GM21423 (cell line): ENCODE measurements around the gene TEAD1.

Experiments used
- ATAC-seq: cut with Tn5 transposase; IDR thresholded peaks from one replicate; pipeline ENCODE4 v1.9.1; 2021; ENCODE audit warnings: mild to moderate bottlenecking, moderate library complexity; ENCODE audit not compliant: unreplicated experiment

Gene TEAD1

GRCh38 chr11:12684816-12685215 lies 10.6 kb downstream of the TEAD1 start:
- ATAC-seq = no peak

GRCh38 chr11:12685229-12685628 lies 11.0 kb downstream of the TEAD1 start:
- no peak for ATAC-seq

GRCh38 chr11:12686246-12687060 lies 12.2 kb downstream of the TEAD1 start:
- ATAC-seq = no peak

GRCh38 chr11:12687216-12687623 lies 13.0 kb downstream of the TEAD1 start:
- no peak for ATAC-seq

- ATAC-seq = no peak
Measured at GRCh38 chr11:12687740-12688139, 13.5 kb downstream of the TEAD1 start.

- ATAC-seq = no peak
Measured at GRCh38 chr11:12689029-12689755, 15.0 kb downstream of the TEAD1 start.

GRCh38 chr11:12690663-12691062 lies 16.4 kb downstream of the TEAD1 start:
- no peak for ATAC-seq

GRCh38 chr11:12691473-12691872 lies 17.3 kb downstream of the TEAD1 start:
- no peak for ATAC-seq

GRCh38 chr11:12692229-12693075 lies 18.2 kb downstream of the TEAD1 start:
- no peak for ATAC-seq

GRCh38 chr11:12693094-12693478 lies 18.9 kb downstream of the TEAD1 start:
- no peak for ATAC-seq

- no peak for ATAC-seq
Measured at GRCh38 chr11:12693479-12694182, 19.4 kb downstream of the TEAD1 start.

- ATAC-seq = no peak
Measured at GRCh38 chr11:12694183-12694531, 19.9 kb downstream of the TEAD1 start.

- no peak for ATAC-seq
Measured at GRCh38 chr11:12695221-12695794, 21.1 kb downstream of the TEAD1 start.

- no peak for ATAC-seq
Measured at GRCh38 chr11:12695873-12696272, 21.7 kb downstream of the TEAD1 start.

GRCh38 chr11:12696911-12697581 lies 22.8 kb downstream of the TEAD1 start:
- ATAC-seq = no peak

GRCh38 chr11:12698048-12698447 lies 23.8 kb downstream of the TEAD1 start:
- no peak for ATAC-seq

GRCh38 chr11:12701811-12702592 lies 27.8 kb downstream of the TEAD1 start:
- no peak for ATAC-seq

- no peak for ATAC-seq
Measured at GRCh38 chr11:12702999-12703453, 28.8 kb downstream of the TEAD1 start.

GRCh38 chr11:12704049-12704448 lies 29.8 kb downstream of the TEAD1 start:
- no peak for ATAC-seq
